Urothelium cell line (cell line): ENCODE data around the gene MTR.

Experiments
- DNase-seq: peaks from one replicate; pipeline ENCODE4 v3.0.0; 2011; ENCODE audit warnings: low spot score, mixed read lengths
- FAIRE-seq: peaks from 2 replicates; lab custom pipeline; 2011; peaks lifted over from hg19 to GRCh38; lab: Jason Lieb, UNC

Gene MTR

DNA sequence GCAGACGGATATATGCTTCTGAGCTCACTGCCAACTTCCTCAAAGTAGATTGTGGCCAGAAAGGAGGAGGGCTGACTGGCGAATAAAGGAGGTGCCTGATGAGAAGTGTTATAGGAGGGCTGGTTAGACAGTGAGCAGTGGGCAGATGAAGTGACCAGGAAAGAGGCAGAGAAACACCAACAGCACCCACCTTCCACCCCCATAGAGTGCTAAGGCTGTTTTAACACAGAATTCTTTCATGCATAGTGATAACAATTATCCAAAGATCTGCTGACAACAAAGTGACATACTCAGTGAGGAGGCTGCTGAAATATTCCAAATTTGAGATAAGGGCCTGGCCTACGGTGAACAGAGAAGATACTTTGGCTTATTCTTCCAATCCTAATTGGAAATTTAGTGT, 21.2 kb upstream of the MTR start:
- no peak for FAIRE-seq
- no peak for DNase-seq

DNA sequence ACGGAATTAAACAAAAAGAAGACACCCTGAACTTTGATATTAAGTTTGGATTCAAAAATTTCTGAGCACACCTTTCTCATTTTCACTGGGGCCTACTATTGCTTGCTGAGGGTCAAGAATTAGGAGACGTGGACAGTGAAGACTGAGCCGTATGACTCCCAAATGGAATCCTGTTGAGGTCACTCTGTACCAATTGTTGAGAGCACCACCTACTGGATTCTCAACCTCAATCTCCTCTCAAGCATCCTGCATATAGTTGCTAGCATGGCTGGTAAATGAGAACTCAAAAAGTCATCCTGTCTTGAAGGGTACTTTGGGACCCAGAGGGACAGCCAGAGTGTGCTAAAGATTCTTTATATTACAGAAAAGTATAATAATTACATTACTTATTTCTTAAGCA, 20.2 kb upstream of the MTR start:
- FAIRE-seq (no peak), DNase-seq (no peak)

DNA sequence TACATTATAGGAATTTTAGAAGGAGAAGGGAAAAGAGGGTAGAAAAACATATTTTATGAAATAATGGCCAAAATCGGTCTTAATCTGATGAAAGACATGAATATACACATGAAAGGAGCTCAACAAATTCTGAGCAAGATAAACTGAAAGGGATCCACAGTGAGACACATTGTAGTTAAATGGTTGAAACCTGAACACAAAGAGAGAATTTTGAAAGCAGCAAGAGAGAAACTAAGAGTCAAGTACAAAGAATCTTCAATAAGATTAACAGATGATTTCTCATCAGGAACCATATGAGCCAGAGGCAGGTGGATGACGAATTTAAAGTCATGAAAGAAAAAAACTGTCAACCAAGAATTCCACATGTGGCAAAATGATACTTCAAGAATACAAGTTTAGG, 15.8 kb upstream of the MTR start:
- FAIRE-seq (no peak), DNase-seq (no peak)

DNA sequence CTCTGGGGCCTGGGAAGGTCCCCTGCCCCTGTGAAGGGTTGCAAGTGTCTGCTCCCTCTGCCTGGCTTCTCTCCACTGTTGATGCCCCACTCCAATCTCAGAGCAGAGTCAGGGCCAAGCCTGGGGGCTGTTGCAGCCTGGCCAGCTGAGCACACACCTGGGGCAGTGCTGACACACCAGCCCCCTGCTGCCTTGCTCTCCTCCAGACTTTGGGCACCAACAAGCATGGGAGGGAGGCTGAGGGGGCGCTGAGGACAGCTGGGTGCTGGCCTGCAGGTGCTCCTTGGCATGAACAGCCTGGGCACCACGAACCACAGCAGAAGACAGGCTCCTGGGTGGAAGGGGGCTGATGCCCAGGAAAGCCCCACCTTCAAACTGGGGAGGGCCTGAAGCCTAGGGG, 9.6 kb upstream of the MTR start:
- FAIRE-seq (peak; percentile 48), DNase-seq (no peak)

DNA sequence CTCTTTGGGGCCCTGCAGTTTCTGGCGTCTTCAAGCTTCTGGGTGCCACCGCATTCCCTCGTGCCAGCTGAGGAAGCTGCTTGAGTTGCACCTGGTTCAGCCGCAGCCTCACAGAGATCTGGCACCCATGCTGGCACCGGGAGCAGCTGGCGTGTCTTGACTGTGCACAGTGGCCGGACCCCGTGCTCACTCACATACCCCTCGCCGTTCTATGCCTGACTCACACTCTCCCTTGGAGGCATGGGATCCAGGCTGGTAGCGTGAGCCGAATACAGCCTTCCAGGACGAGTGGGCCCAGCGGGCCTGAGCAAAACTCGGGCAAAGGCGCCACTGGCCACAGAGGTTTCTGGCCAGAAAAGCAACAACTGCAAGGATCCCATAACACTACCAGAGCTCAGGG, 8.6 kb upstream of the MTR start:
- no peak for FAIRE-seq

DNA sequence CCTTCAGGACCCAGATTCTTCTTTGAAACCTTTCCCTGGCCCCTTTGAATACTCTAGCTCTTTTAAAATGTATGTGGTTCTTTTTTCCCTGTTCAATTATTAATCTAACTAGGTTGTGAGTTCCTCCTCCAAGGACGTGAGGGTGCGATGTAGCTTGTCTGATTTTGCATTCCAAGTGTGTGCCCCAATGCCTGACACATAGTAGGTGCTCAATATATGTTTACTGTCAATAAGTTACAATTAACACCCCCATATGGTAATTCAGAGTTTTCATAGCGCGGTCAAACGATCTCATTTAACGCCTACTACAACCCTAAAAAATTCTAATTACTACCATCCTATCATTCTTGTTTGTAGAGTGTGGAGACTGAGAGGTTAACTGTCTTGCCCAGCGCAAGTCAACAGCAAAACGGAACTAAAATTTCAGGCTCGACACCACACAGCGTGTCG, 482 bp upstream of the MTR start:
- FAIRE-seq, result no peak
- DNase-seq, result no peak

More for the DNA sequence above, 8.6 kb upstream of the MTR start:
- no peak for DNase-seq

DNA sequence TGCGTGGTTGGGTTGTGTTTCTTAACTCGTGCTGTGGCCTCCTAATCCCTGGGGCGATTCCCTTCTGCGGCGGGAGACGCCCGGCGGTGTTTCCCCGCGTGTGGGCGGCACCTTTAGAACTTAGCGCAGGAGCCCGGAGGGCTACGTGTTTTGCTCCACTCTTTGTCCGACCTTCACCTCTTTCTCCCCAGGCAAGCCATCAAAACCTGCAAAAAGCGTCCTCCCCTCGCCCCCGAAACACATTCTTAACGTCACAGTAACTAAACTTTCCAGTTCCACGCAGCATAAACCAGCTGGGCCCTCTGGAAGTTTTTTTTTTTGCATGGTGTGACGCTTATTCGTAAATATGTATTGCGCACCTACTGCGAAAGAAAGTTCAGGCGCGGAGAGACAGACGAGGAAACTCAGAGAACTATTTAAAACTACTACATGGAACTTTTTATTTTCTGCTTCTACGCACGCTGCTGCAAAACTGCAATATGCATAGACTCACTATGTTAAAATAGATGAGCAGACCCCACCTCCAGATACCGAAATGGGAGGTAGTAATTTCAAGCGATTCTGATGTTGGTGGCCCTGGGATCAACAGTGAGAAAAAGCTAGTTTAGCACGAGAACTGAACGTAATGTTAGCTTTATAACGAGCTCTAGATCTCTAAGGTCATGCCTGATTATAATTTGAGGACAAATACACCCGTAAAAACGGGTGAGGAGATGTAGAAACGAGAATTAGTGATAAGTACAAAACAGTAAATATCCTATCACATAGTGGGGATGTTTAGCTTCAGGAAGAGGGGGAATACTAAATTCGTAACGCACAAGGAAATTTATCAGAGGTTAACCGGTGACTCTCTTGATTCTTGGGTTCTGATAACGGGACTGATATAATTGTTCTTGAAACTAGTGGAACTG, 920 bp downstream of the MTR start:
- FAIRE-seq (no peak), DNase-seq (no peak)

DNA sequence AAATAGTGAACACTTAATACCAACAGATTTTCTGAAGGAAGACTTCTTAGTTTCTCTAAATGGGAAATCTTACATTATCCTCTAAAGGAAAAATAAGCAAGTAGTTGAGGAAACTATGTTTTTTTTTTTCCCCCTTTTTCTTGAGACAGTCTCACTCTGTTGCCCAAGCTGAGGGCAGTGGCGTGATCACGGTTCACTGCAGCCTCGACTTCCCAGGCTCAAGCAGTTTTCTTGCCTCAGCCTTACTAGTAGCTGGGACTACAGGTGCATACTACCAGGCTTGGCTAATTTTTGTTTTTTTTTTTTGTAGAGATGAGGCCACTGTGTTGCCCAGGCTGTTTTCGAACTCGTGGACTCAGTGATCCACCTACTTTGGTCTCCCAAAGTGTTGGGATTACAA, 3.9 kb downstream of the MTR start:
- no peak for DNase-seq
- FAIRE-seq, result no peak

DNA sequence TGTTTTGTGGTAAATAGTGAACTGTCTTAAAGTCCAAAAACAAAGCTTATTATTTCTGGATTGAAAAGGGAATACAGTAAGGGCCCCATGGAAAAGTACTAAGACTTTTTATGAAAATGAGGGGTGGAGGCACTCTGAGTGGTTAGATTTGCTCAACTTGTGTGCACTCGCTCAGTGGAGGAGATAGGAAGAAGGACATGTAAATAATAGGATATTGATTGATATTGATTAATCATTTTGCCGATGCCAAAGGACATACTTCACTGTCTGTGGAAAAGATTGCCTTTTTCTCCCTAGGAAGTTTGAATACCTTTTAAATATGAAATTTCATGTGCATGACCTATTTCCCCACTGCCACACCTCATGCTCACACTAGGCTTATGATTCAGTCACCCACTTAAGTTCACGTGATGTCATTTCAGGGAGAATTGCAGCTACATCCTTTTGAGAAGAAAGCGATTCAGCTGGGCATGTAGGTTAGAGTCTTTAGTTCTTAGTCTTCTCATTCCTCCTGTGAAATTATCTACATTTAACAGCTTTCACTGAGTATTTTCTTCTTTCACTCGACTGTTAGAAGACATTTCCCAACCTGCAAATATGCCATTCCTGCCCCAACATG, 5.0 kb downstream of the MTR start:
- DNase-seq, result no peak
- FAIRE-seq, result no peak

DNA sequence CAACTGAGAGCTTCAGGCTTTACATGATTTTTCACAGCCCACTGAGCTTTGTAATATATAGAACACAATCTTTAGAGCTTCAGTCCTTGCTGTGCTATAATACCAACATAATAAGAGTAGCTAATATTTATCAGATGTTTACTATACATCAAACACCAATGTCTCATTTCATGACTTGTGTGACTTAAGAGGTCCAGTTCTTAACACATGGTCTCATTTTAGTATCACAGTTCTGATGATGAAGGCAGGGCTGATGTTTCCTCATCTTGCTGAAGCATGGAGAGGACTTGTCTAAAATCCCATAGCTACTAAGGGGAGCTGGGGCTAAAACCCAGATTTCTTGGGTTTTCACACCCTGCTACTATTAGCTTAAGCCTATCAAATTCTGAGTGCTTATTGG, 5.5 kb downstream of the MTR start:
- no peak for FAIRE-seq

DNA sequence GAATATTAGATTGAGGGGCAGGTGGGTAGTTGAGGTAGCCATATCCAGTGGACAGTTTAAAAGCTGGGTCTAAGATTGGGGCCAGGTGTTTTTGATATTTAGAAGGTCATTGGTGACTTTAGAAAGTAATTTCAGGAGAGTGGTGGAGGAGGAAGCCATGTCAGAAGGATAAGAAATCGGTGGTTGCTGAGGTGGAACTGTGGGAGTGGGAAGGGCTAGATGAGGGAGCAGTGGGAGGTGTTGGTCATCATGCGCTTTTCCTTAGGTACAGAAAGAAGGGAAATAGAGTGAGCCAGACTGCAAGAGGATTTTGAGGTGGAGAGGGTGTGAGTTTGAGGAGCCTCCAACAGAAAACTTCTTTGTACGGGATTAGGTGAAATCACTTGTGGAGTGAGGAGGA, 7.2 kb downstream of the MTR start:
- no peak for DNase-seq
- no peak for FAIRE-seq

More for the DNA sequence above, 5.5 kb downstream of the MTR start:
- DNase-seq, result no peak

DNA sequence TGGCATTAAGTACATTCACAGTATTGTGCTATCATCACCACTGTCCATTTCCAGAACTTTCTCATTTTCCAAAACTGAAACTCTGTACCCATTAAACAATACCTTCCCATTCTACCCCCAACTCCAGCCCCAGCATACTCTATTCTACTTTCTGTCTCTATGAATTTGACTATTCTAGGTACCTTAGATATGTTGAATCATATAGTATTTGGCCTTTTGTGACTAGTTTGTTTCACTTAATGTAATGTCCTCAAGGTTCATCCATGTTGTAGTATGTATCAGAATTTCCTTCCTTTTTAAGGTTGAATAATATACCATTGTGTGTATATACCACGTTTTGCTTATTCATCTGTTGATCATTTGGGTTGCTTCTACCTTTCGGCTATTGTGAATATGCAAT, 11.5 kb downstream of the MTR start:
- no peak for FAIRE-seq
- DNase-seq, result no peak

DNA sequence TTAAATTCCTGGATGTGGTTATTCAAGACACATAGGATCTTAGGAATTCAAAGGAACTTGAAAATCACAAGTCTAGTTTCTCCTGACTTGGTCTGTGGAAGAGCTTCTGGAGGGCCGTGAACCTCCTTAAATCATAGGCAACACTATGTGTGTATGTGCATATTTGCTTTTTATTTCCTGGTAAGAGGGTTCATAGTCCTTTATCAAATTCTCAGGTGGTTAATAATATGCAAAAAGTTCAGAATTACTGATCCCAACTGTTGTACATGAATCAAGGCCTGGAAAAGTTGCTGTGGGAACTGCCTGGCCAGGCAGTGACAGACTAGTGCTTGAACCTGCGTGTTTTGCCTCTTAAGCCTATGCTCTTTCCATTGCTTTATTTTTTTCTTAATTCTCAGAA, 12.9 kb downstream of the MTR start:
- FAIRE-seq, result no peak
- no peak for DNase-seq

DNA sequence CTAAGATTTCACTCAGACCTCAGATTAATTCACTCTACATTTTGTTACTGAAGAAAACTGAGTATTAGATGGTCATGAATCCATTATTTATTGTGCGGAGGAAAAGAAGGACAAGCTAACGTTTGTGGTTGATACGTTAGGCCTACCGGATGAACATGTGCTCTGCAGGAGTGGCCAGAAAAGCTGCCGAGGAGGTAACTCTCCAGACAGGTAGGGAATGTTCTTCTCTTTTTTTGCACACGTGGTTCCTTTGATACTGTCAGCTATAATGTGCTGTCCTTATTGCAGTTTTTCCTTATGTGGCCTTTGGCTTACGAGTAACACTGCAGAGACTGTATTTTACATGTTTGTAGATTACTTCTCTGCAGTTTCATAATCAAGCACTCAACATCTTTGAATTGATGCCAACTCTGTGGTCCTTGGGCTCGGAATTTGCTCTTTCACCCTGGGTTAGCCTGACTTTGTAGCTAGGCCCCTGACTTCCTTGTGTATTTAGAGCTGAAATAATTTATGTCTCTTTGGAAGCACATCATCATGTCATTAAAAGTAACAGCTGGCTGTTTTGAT, 13.6 kb downstream of the MTR start:
- DNase-seq (no peak), FAIRE-seq (no peak)

DNA sequence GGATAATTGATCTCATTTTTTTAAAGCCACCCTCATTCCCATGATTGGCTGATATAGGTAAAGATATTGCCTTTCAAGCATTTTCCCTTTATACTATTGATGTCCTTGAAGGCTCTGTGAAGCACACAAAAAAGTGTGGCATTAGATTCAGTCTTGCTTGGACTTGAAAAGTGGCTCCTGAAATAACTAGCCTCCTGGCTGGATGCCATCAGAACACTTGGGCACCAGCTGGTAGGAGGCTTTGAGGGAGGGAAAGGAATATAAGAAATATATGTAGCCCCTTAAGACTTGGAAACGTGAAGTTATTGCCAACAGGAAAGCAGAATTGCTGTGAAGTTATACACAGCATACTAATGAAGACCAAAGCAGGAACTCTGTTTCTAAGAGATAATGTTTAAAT, 14.1 kb downstream of the MTR start:
- FAIRE-seq (no peak), DNase-seq (no peak)

DNA sequence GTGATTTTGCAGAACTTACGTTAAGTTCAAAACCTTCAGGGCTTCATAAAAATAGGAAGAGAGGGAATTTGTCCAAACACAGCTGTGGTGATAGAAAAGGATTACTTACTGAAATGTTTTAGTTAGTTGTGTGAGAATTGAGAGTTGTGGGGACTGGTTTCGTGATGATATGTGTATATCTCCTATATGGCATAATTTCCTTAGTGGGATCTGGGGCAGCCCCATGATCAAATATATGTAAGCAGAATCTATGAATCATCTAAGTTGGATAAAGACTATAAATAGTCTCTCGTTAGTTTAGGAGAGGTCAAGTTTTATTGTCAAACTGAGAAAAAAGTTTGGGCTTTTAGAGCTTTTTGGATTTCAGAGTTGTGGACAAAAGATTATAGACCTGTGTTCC, 14.9 kb downstream of the MTR start:
- DNase-seq, result no peak
- FAIRE-seq, result no peak

DNA sequence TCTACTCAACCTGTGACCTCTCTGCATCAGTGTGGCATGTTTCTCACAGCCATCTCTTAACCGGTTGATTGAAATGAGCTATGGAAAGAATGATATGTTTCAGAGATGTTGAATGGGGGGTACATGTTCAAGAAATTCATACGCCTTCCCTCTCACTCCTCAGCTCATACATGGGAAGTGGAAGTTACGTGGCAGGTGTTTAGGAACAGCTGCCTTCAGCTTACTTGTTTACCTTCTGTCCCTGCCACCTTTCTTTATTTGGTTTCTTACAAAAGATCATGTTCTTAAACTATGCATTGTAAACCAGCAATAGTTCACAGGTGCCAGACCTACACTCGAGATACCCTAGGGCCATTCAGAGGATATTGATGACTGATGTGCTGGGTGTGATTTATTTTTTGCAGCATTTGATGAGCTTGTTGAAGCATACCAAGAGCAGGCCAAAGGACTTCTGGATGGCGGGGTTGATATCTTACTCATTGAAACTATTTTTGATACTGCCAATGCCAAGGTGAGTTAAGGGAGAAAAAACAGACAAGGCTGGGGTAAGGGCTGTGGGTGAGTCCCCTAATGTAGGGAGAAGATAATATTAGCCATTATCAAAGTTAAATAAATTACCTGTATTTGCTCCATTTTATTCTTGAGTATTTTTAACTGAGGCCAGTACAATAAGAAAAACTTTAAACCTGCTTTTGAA, 17.4 kb downstream of the MTR start:
- DNase-seq, result no peak
- no peak for FAIRE-seq

DNA sequence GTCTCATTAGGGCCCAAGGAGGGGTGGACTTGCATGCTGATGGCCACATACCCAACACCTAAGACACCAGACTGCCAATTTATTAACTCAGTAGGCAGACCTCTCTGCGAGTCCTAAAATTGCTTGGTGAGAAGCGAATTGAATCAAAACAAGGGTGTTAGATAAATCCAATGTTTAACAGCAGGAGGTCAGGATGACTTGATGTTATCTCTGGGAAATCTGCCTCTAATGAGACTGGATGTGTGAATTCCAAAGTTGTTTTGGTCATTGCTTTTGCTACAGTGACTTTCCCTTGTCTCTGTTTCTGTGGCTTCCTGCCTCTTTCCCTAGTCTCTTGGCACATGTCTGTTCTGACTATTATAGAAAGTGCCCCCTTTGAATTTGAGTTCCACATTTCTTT, 20.8 kb downstream of the MTR start:
- no peak for DNase-seq
- no peak for FAIRE-seq

DNA sequence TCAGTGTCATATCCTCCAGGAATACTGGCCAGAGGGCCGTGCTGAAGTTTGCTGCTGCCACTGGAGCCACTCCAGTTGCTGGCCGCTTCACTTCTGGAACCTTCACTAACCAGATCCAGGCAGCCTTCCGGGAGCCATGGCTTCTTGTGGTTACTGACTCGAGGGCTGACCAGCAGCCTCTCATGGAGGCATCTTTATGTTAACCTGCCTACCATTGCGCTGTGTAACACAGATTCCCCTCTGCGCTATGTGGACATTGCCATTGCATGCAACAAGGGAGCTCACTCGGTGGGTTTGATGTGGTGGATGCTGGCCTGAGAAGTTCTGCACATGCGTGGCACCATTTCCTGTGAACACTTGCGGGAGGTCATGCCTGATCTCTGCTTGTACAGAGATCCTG, 24.8 kb downstream of the MTR start:
- FAIRE-seq, result no peak

DNA sequence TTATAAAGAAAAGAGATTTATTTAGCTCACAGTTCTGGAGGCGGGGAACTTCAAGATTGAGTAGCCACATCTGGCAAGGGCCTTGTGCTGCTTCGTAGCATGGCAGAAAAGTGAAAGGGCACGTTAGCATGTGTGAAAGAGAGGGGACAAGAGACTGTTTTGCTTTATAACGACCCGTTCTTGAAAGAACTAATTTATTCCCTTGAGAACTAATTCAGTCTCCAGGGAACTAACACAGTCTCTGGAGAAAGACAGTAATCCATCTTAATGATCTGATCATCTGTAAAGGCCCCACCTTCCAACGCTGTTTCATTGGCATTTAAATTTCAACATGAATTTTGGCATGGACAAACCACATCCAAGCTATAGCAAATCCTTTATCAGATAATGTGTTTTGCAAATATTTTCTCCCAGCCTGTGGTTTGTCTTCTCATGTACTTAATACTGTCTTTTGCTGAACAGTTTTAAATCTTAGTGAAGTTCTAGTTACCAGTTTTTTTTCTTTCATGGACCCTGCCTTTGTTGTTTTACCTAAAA, 26.1 kb downstream of the MTR start:
- FAIRE-seq (no peak), DNase-seq (no peak)

More for the DNA sequence above, 24.8 kb downstream of the MTR start:
- DNase-seq, result no peak

DNA sequence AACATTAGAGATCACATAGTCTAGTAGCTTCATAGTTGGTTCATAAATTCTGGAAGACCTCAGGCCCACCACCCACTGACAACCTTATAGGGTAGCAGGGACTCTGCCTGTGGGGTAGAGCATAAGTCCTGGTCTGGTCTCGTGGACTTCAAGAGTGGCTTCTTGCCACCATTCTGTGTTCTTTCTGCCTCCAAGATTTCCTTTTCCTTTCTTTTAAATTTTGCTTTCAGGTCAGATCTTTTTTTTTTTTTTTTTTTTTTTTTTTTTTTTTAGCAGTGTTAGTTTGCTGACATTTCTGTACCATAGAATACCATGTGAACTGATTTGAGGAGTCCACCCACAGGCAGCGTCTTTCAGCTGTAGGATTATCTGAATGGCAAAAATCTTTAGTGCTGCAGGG, 28.5 kb downstream of the MTR start:
- no peak for FAIRE-seq
- no peak for DNase-seq
